Stimulated activated CD8-positive, alpha-beta memory T cell treated with anti-CD3 and anti-CD28 coated beads, Interleukin-7, amount 100 ng/mL, for 4 hours (primary cell): ENCODE data around the gene CBX1.
"Not testable (repeated sequence)": the region's sequence is repeated elsewhere in the genome, so short reads cannot be mapped to it uniquely, and the experiment has no call there.

ENCODE experiments used
- DNase-seq, 2 donors: peaks; one replicate each; pipeline ENCODE4 v3.0.0-alpha.2; 2020; ENCODE audit warnings: low read depth in 2 of 2

CBX1 gene

GRCh38 chr17:48123111-48123510 lies 21.8 kb upstream of the CBX1 start:
- no peak for DNase-seq

DNA sequence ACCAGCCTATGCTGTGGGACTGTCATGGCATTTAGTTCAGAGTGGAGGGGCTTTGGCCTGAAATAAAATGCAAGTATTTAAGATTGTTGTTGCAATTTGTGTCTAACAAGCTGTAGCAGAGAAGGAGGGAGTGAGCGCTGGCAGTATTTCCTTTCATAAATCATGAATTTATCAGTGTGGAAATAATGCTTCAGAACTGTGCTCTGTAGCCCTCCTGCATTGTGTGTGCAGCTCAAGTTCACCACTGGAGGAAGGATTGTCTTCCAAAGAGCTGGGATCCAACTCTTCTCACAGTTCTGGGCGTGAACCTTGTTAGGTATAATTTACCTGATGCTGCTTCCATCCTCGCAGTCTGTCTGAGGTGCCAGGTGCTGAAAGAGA lies 21.4 kb upstream of the CBX1 start:
- no peak for DNase-seq

DNA sequence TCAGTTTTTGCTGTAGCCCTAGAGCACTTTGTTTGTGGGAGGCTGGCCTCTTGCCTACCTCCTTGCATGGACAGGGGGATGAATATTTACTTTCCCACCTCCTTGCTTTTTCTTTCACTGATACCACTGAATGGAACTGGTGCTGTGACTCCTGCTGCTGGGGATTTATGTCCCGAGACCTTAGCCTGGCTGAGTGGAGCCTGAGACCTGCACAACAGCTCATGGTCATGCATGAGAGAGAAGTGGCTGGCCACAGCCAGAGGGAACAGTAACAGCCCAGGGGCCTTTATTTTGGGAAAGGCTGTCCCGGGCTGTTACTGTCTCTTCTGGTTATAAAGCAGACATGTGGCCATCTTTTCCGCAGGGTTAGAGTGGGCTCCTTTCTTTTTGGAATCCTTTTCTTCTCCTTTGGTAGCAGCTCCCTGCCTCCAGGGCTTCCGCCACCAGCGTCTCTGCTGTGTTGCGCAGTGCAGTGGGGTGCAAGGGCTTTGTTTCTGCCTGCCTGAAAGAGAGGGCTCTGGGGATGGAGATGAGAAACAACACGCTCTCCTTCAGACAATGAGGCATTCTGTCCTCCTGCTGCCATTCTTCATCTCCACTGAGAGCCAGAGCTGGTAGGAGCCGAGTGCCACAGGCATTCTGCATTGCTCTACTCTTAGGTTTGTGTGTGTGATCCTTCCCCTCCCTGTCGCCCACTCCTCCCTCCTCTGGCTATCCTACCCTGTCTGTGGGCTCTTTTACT lies 20.8 kb upstream of the CBX1 start:
- DNase-seq = no peak

DNA sequence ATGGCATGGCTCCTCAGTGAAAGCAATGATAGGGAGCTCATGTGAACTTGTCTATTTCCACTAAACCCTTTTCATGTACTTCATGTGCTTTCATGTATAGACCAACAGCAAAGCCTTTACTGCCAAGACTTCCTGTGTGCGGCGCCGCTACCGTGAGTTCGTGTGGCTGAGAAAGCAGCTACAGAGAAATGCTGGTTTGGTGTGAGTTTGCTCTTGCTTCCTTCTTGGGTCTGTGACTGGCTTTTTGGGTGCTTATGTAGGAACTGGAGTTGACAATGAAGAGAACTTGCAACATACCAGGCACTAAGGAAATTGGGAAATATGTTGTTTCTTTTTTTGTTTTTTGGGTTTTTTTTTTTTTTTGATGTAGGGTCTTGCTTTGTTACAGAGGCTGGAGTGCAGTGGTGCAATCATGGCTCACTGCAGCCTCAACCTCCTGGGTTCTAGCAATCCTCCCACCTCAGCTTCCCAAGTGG lies 12.0 kb upstream of the CBX1 start:
- DNase-seq = peak; percentile 17 to 19

DNA sequence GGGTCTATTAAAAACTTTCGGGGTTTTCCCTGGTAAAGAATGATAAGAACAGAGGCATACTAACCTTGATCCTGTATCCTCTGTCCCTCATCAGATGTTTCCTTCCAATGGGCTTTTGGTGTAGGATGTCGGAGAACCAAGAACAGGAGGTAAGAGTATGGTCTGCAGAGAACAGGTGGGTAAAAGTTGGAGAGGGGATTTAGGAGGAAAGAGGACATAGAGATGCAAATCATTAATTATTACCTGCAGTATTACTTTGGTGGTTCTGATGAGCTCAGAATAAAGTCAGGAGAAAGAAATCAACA lies 10.6 kb upstream of the CBX1 start:
- DNase-seq = no peak

DNA sequence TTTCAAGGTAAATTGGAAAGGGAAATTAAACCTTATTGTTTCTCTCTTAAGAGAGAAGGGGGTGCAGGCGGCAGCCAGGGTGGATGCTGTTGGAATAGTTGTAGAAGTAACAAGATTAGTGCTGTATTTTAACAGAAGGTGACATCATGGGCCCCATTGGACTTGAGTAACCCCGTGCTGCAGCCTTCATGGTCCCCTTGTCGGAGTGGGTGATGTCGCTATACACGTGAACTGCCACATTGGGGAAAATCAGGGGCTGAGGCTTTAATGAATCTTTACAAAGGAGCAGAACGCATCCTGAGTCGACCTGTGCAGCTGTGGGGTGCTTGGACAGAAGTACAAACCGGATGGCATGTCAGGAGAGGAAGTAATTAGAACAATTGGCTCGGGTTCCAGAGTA lies 9.5 kb upstream of the CBX1 start:
- no peak for DNase-seq

GRCh38 chr17:48107137-48108055 lies 6.1 kb upstream of the CBX1 start, which contains the start of gene SNX11:
Gene SNX11 (plus strand): TSS chr17:48107766. CDS start chr17:48112044, 4,278 bp downstream.
- DNase-seq = peak; percentile 95

GRCh38 chr17:48106802-48107136 lies 5.5 kb upstream of the CBX1 start:
- DNase-seq = no peak

DNA sequence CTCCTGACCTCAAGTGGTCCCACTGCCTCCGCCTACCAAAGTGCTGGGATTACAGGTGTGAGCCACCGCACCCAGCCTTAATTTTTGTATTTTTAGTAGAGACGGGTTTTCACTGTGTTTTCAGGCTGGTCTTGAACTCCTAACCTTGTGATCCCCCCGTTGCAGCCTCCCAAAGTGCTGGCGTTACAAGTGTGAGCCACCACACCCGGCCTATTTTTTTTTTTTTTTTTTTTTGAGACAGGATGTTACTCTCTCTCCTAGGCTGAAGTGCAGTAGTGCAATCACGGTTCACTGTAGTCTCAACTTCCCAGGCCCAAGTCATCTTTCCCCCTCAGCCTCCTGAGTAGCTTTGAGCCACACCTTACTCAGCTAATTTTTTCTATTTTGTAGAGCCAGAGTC lies 3.2 kb upstream of the CBX1 start:
- no peak for DNase-seq

GRCh38 chr17:48102798-48103715 lies 1.8 kb upstream of the CBX1 start:
- DNase-seq = no peak

GRCh38 chr17:48102043-48102750 lies 919 bp upstream of the CBX1 start:
- no peak for DNase-seq

DNA sequence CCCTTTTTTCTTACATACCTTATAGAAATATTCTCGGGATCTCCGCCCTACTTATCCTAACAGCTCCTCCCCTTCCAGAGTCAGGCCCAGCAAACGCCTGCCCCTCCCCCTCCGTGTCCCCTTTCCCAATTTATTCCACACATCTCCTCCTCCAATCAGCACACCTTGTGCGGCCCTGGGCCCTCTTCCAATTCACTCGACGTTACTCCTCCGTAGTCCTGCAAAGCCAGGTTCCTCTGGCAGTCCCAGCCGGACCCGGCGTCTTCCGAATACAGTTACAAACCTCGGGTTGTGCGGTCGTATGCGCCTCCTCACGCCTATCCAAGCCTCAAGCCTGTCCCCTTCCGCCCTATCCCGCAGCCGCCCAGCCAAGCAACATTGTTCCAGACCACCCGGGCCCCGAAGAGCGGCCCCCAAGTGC lies 677 bp downstream of the CBX1 start:
- no peak for DNase-seq

DNA sequence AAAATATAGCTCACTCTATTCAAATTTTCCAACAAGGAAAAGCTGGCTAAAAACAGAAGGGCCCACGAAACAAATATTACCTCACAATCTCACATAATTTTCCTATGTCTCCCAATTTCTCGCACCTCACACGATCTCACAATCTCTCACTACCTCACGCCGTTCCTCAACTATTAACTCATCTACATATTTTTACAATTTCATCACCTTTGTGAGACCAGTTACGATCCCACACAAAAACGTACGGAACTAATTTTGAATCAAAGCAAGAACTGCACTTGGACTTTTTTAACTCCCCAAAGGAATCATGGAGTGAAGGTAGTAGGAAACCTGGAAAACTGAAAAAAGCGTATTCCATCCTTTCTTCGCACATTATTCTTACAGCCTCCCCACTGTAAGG lies 1.1 kb downstream of the CBX1 start:
- no peak for DNase-seq

GRCh38 chr17:48095611-48096010 lies 5.7 kb downstream of the CBX1 start:
- DNase-seq = no peak

DNA sequence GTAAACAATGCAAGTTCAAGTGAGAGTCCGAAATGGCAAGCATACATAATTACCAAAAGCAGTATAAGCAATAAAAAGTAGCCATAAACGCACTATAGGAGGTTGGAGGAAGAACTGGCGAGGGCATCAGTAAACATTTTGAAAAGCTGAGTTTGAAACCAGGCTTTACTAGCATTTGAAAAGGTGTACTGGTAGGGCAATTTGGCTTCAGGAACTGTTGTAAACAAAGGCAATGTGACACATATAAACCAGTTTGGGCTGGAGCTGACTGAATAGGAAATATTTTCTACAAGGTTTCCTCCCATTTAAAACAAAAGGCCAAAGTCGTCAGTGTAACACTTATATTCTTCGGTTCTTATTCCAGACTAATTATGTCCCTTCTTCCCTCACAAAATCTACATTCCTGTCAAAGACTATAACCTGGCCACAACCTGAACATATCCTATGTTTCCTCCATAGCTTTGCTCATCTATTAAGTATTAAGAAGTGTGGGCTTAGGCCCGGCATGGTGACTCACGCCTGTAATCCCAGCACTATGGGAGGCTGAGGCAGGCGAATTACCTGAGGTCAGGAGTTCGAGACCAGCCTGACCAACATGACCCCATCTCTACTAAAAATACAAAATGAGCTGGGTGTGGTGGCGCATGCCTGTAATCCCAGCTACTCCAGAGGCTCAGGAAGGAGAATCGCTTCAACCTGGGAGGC lies 7.8 kb downstream of the CBX1 start:
- no peak for DNase-seq

GRCh38 chr17:48084932-48085331 lies 16.3 kb downstream of the CBX1 start:
- DNase-seq = no peak

- DNase-seq = no peak
Measured at GRCh38 chr17:48081858-48082257, 19.4 kb downstream of the CBX1 start.

- not testable (repeated sequence) for DNase-seq
Measured at GRCh38 chr17:48077152-48077551, 24.1 kb downstream of the CBX1 start.

- DNase-seq = peak; percentile 41 to 66
Measured at GRCh38 chr17:48074322-48075081, 26.8 kb downstream of the CBX1 start.

DNA sequence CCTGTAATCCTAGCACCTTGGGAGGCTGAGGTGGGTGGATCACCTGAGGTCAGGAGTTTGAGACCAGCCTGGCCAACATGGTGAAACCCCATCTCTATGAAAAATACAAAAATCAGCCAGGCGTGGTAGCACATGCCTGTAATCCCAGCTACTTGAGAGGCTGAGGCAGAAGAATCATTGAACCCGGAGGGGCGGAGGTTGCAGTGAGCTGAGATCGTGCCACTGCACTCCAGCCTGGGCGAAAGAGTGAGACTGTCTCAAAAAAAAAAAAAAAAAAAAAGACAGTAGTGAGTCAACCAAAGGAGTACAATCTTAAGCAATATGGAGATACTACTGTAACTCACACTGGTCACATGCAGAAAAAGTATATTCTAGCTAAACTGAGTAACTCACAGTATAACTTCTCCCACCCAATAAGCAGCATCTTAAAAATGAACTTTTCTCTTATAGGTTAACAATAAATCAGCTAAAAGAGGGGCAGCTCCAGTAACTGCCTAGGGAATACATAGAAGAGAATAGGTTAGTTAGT lies 27.6 kb downstream of the CBX1 start:
- not testable (repeated sequence) for DNase-seq
